ENCODE data around the gene PLEKHN1.

DNA sequence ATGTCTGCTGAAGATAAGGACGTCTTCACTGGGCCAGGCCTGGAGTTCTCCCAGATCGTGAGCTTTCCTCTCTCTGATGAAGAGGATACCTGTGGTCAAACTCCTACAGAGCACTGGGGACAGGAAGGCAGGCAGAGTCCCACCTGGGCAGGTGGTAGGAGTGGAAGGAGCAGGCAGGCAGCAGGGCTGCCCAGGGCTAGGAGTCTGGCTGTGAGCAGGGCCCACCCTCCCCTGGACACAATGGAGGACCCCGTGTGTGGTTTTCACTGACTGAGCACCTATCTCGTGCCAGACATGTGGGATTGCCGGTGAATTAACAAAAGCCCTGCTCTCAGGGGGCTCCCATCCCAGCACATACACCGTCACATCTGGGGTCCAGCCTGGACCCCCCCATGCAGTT lies 47.4 kb upstream of the PLEKHN1 start:
- TF ChIP-seq EZH2phosphoT487 (IDR thresholded peaks at IDR 0.05; ENCODE audit: low read length) = no peak
- TF ChIP-seq, protein P1, sequence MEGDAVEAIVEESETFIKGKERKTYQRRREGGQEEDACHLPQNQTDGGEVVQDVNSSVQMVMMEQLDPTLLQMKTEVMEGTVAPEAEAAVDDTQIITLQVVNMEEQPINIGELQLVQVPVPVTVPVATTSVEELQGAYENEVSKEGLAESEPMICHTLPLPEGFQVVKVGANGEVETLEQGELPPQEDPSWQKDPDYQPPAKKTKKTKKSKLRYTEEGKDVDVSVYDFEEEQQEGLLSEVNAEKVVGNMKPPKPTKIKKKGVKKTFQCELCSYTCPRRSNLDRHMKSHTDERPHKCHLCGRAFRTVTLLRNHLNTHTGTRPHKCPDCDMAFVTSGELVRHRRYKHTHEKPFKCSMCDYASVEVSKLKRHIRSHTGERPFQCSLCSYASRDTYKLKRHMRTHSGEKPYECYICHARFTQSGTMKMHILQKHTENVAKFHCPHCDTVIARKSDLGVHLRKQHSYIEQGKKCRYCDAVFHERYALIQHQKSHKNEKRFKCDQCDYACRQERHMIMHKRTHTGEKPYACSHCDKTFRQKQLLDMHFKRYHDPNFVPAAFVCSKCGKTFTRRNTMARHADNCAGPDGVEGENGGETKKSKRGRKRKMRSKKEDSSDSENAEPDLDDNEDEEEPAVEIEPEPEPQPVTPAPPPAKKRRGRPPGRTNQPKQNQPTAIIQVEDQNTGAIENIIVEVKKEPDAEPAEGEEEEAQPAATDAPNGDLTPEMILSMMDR (IDR thresholded peaks at IDR 0.05; ENCODE audit: low read length) = no peak
